HepG2 (cell line): ENCODE results near the gene PKLR. TPM values are rescaled to one million over a fixed set of nuclear protein-coding genes. Genes with fewer than 3 reads are reported as not detected.
A peak's percentile ranks its signal among the peaks of the same experiment; 100 is the strongest.

Experiments
- FOSL2 ChIP-seq: sonication (generic); formaldehyde crosslinking; IDR thresholded peaks from 2 replicates; pipeline ENCODE4 v1.4.0; 2020; ENCODE audit warnings: missing genetic modification reagents
- FOXK2 ChIP-seq: fragments of 450-650 bp; IDR thresholded peaks from 2 replicates; pipeline ENCODE4 v1.6.1; 2016
- HNF4A ChIP-seq: sonication (generic); formaldehyde crosslinking; IDR thresholded peaks from 2 replicates; pipeline ENCODE4 v1.4.0; 2020; ENCODE audit warnings: missing genetic modification reagents
- KLF13 ChIP-seq: sonication (generic); formaldehyde crosslinking; IDR thresholded peaks from 2 replicates; pipeline ENCODE4 v1.4.0; 2020; ENCODE audit warnings: mild to moderate bottlenecking, missing genetic modification reagents
- MBNL3 ChIP-seq: fragments of 250-450 bp; sonication (Bioruptor Pico); conservative IDR thresholded peaks from 2 replicates; pipeline ENCODE4 v1.8.0; 2022; ENCODE audit warnings: mild to moderate bottlenecking, inconsistent platforms
- MEF2D ChIP-seq: sonication (generic); formaldehyde crosslinking; IDR thresholded peaks from 2 replicates; pipeline ENCODE4 v1.5.1; 2020; ENCODE audit warnings: mild to moderate bottlenecking, missing genetic modification reagents
- NFKB2 ChIP-seq: sonication (generic); formaldehyde crosslinking; IDR thresholded peaks from 2 replicates; pipeline ENCODE4 v1.4.0; 2020; ENCODE audit warnings: missing genetic modification reagents, borderline replicate concordance
- NFKBIZ ChIP-seq: IDR thresholded peaks from 2 replicates; pipeline ENCODE4 v1.6.1; 2018; ENCODE audit warnings: missing genetic modification reagents, missing compliant biosample characterization
- POGZ ChIP-seq: sonication (generic); formaldehyde crosslinking; IDR thresholded peaks from 2 replicates; pipeline ENCODE4 v1.4.0; 2020; ENCODE audit warnings: mild to moderate bottlenecking, missing genetic modification reagents
- RAD21 ChIP-seq: fragments of 450-650 bp; formaldehyde crosslinking; IDR thresholded peaks from 2 replicates; pipeline ENCODE4 v1.5.0; 2020; ENCODE audit warnings: mild to moderate bottlenecking
- REPIN1 ChIP-seq: sonication (generic); formaldehyde crosslinking; IDR thresholded peaks from 2 replicates; pipeline ENCODE4 v1.8.0; 2022; ENCODE audit warnings: missing genetic modification reagents, low read depth, mild to moderate bottlenecking, borderline replicate concordance
- ZNF224 ChIP-seq: sonication (generic); formaldehyde crosslinking; IDR thresholded peaks from 2 replicates; pipeline ENCODE4 v1.5.0; 2020; ENCODE audit warnings: mild to moderate bottlenecking, missing genetic modification reagents
- ZNF614 ChIP-seq: IDR thresholded peaks from 2 replicates; pipeline ENCODE4 v1.6.1; 2018; ENCODE audit warnings: missing biosample characterization, missing genetic modification reagents, inconsistent platforms, borderline replicate concordance
- ZNF761 ChIP-seq: sonication (generic); formaldehyde crosslinking; conservative IDR thresholded peaks from 2 replicates; pipeline ENCODE4 v1.4.0; 2020; ENCODE audit warnings: mild to moderate bottlenecking, missing genetic modification reagents
- polyA plus RNA-seq, 8 experiments: library from polyadenylated mRNA; depleted of rRNA in 3 of 8; stranded (reverse) in 7 of 8; unstranded in 1 of 8; fragments of >200 nt; fragmentation: Illumina TruSeq in 4 of 8; extraction: Trizol in 4 of 8; gene quantifications; 2 replicates each; pipeline versions ENCODE4 v1.2.1 to v1.2.3, GENCODE V29; 2011 to 2016; ENCODE audit warnings: low read depth in 4 of 8, missing spikeins in 1 of 8, mixed read lengths in 1 of 8; ENCODE audit not compliant: insufficient read depth in 1 of 8
- total RNA-seq, 5 experiments: library from RNA; depleted of rRNA; stranded (reverse); fragments of >200 nt; fragmentation: Illumina TruSeq; extraction: Trizol; gene quantifications; 2 replicates each; pipeline ENCODE4 v1.2.3, GENCODE V29; 2016; ENCODE audit warnings: low read depth in 1 of 5
- TF ChIP-seq, protein P1 (sequence below): sonication (generic); formaldehyde crosslinking; IDR thresholded peaks from 2 replicates; pipeline ENCODE4 v1.9.0; 2021; ENCODE audit warnings: mild to moderate bottlenecking, missing genetic modification reagents
- TF ChIP-seq, protein P2 (sequence below): sonication (generic); formaldehyde crosslinking; IDR thresholded peaks from 2 replicates; pipeline ENCODE4 v1.5.0; 2020; ENCODE audit warnings: missing genetic modification reagents
- TF ChIP-seq, protein P3 (sequence below), 2 experiments: sonication (generic) in 1 of 2; formaldehyde crosslinking in 1 of 2; IDR thresholded peaks; 2 replicates each; pipeline versions ENCODE4 v1.4.0 to v1.6.1; 2016 to 2020; ENCODE audit warnings: borderline replicate concordance in 1 of 2, low read depth in 1 of 2, mild to moderate bottlenecking in 1 of 2, missing genetic modification reagents in 1 of 2

The PKLR gene
- total and polyA plus RNA-seq, 2 of the 13 experiments (the other 11 are each of a cell fraction or from before 2014, with no cell fraction given), result 10.3 to 29.3 TPM

DNA sequence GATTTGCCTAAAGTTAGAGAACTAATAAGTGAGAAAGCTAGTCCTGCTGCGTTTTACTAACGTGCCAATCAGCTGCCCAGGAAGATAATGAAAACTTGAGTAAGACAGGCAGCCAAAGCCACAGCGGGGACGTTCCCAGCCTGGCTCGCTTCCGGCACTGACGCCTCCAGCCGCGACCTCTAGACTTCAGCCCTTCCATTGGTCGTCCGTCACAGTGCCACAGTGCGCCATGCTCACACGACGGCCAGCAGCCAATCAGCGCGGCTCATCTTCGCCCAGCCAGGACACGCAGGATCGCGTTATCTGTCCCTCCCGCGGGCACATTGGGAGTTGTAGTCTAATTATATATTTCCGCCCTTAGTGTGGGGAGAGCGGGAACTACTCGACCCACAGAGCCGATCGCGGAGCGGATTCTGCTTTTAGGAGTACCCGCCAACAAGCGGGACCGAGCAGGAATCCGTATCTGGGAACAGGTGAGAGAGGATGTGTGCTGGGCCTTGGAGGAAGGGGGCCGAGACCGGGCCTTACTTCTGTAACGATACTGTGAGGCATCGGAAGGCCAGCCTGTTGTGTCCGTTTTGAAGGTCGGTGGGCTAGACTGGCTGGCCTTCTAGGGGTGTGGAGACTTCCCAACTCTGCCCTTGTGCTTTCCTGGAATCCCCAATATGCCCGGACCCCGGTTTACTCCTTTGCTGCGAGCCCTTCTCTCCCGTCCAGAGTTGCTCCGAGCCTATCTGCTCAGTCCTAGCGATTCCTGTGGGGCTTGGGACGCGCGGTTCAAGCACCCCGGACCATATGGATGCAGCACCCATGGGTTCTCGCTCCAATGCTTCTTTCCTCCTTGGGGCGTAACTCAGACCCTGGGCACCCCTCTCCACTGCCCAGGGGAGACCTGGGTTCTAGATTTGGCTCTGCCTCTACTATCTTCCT lies 7.5 kb upstream of the PKLR start, which contains the start of gene FDPS (continued):
- TF ChIP-seq, protein P1, sequence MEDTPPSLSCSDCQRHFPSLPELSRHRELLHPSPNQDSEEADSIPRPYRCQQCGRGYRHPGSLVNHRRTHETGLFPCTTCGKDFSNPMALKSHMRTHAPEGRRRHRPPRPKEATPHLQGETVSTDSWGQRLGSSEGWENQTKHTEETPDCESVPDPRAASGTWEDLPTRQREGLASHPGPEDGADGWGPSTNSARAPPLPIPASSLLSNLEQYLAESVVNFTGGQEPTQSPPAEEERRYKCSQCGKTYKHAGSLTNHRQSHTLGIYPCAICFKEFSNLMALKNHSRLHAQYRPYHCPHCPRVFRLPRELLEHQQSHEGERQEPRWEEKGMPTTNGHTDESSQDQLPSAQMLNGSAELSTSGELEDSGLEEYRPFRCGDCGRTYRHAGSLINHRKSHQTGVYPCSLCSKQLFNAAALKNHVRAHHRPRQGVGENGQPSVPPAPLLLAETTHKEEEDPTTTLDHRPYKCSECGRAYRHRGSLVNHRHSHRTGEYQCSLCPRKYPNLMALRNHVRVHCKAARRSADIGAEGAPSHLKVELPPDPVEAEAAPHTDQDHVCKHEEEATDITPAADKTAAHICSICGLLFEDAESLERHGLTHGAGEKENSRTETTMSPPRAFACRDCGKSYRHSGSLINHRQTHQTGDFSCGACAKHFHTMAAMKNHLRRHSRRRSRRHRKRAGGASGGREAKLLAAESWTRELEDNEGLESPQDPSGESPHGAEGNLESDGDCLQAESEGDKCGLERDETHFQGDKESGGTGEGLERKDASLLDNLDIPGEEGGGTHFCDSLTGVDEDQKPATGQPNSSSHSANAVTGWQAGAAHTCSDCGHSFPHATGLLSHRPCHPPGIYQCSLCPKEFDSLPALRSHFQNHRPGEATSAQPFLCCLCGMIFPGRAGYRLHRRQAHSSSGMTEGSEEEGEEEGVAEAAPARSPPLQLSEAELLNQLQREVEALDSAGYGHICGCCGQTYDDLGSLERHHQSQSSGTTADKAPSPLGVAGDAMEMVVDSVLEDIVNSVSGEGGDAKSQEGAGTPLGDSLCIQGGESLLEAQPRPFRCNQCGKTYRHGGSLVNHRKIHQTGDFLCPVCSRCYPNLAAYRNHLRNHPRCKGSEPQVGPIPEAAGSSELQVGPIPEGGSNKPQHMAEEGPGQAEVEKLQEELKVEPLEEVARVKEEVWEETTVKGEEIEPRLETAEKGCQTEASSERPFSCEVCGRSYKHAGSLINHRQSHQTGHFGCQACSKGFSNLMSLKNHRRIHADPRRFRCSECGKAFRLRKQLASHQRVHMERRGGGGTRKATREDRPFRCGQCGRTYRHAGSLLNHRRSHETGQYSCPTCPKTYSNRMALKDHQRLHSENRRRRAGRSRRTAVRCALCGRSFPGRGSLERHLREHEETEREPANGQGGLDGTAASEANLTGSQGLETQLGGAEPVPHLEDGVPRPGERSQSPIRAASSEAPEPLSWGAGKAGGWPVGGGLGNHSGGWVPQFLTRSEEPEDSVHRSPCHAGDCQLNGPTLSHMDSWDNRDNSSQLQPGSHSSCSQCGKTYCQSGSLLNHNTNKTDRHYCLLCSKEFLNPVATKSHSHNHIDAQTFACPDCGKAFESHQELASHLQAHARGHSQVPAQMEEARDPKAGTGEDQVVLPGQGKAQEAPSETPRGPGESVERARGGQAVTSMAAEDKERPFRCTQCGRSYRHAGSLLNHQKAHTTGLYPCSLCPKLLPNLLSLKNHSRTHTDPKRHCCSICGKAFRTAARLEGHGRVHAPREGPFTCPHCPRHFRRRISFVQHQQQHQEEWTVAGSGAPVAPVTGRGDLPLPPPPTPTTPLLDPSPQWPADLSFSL, result no peak
- TF ChIP-seq ZNF224 (no peak), KLF13 (CRISPR knock-in tag) (no peak), POGZ (peak; percentile 31; the same call in 1 of the 2 replicates), MBNL3 (no peak), ZNF761 (CRISPR knock-in tag) (0 out of 2 replicates have a peak, but pooled peaks have one; percentile 23), NFKBIZ (CRISPR knock-in tag) (0 out of 2 replicates have a peak, but pooled peaks have one; percentile 23), MEF2D (CRISPR knock-in tag) (peak; percentile 48; the same call in 1 of the 2 replicates), FOSL2 (CRISPR knock-in tag) (0 out of 2 replicates have a peak, but pooled peaks have one; percentile 29), NFKB2 (CRISPR knock-in tag) (peak; percentile 74; the same call in 1 of the 2 replicates), REPIN1 (CRISPR knock-in tag) (peak; percentile 63; the same call in 1 of the 2 replicates), FOXK2 (no peak), ZNF614 (CRISPR knock-in tag) (peak; percentile 40; the same call in 1 of the 2 replicates), HNF4A (CRISPR knock-in tag) (peak; percentile 20; the same call in 1 of the 2 replicates), RAD21 (0 out of 2 replicates have a peak, but pooled peaks have one; percentile 22)
- TF ChIP-seq, protein P2, sequence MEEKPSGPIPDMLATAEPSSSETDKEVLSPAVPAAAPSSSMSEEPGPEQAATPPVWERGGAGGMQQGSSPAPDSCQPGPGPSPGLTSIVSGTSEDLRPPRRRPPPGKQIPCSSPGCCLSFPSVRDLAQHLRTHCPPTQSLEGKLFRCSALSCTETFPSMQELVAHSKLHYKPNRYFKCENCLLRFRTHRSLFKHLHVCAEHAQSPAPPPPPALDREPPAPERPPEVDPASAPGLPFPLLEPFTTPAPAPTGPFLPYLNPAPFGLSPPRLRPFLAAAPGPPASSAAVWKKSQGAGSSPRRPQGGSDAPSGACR (CRISPR knock-in tag), result 0 out of 2 replicates have a peak, but pooled peaks have one; percentile 50
- TF ChIP-seq, protein P3, sequence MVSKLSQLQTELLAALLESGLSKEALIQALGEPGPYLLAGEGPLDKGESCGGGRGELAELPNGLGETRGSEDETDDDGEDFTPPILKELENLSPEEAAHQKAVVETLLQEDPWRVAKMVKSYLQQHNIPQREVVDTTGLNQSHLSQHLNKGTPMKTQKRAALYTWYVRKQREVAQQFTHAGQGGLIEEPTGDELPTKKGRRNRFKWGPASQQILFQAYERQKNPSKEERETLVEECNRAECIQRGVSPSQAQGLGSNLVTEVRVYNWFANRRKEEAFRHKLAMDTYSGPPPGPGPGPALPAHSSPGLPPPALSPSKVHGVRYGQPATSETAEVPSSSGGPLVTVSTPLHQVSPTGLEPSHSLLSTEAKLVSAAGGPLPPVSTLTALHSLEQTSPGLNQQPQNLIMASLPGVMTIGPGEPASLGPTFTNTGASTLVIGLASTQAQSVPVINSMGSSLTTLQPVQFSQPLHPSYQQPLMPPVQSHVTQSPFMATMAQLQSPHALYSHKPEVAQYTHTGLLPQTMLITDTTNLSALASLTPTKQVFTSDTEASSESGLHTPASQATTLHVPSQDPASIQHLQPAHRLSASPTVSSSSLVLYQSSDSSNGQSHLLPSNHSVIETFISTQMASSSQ (IDR thresholded peaks at IDR 0.05; ENCODE audit: low read depth), result no peak
- TF ChIP-seq, protein P3 (CRISPR knock-in tag; IDR thresholded peaks at IDR 0.05; ENCODE audit: borderline replicate concordance), result peak; percentile 75; the same call in 1 of the 2 replicates
